Measurements from ENCODE around the gene AFAP1L2.

DNA sequence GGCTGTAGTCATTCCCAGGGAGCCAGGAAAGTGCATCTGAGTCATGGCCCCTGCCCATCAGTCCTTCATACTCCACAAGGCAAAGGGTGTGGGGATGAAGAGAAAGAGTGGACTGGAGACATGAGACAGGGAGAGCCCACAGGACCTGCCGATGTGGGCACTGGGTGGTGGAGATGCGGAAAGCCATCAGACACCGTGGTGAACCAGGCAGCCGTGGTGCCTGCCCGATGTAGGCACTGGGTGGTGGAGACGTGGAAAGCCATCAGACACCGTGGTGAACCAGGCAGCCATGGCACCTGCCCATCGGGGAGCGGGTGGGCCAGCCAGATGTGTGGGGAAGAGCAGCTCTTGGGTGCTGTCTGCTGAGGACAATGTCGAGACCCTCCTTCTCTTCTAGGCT is 58.6 kb downstream of the AFAP1L2 start:
- TF ChIP-seq, protein P1, sequence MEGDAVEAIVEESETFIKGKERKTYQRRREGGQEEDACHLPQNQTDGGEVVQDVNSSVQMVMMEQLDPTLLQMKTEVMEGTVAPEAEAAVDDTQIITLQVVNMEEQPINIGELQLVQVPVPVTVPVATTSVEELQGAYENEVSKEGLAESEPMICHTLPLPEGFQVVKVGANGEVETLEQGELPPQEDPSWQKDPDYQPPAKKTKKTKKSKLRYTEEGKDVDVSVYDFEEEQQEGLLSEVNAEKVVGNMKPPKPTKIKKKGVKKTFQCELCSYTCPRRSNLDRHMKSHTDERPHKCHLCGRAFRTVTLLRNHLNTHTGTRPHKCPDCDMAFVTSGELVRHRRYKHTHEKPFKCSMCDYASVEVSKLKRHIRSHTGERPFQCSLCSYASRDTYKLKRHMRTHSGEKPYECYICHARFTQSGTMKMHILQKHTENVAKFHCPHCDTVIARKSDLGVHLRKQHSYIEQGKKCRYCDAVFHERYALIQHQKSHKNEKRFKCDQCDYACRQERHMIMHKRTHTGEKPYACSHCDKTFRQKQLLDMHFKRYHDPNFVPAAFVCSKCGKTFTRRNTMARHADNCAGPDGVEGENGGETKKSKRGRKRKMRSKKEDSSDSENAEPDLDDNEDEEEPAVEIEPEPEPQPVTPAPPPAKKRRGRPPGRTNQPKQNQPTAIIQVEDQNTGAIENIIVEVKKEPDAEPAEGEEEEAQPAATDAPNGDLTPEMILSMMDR (IDR thresholded peaks at IDR 0.05) = no peak
- TF ChIP-seq POLR2A (IDR thresholded peaks at IDR 0.05) = no peak

Data from stomach (tissue), 4 donors.